Panc1 (cell line): ENCODE results near the gene GRIA2. TPM values are rescaled to one million over a fixed set of nuclear protein-coding genes. Genes with fewer than 3 reads are reported as not detected.

Experiments
- ATAC-seq: fragments of 200-7000 bp; cut with Tn5 transposase; 2 replicates; pipeline ENCODE4 v1.9.1; 2020; ENCODE audit warnings: mild to moderate bottlenecking, moderate library complexity
- BruUV-seq: library from RNA; stranded (reverse); fragments of 400-500 nt; replicated peaks from 2 replicates; lab custom pipeline; 2021; lab: Mats Ljungman, UMichigan
- CTCF ChIA-PET: fragments of 300-600 bp; sonication (Branson Sonifier 250); formaldehyde crosslinking; loops from one replicate; lab custom pipeline; 2022; ENCODE audit warnings: antibody characterized with exemption; lab: Charles Lee
- POLR2A ChIA-PET: fragments of 300-600 bp; sonication (Branson Sonifier 250); formaldehyde crosslinking; loops from one replicate; lab custom pipeline; 2022; ENCODE audit warnings: antibody characterized with exemption; lab: Charles Lee
- DNase-seq: peaks from one replicate; pipeline ENCODE4 v3.0.0-alpha.2; 2010; ENCODE audit warnings: low read depth, low spot score
- H3K27ac ChIP-seq: 2 replicates; pipeline ENCODE4 v1.5.1; 2011; ENCODE audit warnings: mild to moderate bottlenecking, low read length, inconsistent platforms
- H3K27me3 ChIP-seq: fragments of 200-500 bp; sonication (Bioruptor generic); 2 replicates; pipeline ENCODE4 v1.6.0; 2014; ENCODE audit warnings: low read length, inconsistent platforms; ENCODE audit not compliant: control insufficient read depth, insufficient read depth
- H3K36me3 ChIP-seq: fragments of 200-500 bp; sonication (Bioruptor generic); 2 replicates; pipeline ENCODE4 v1.5.1; 2014; ENCODE audit warnings: inconsistent platforms, mild to moderate bottlenecking, low read length, moderate library complexity; ENCODE audit not compliant: control insufficient read depth, insufficient read depth
- H3K4me1 ChIP-seq: 2 replicates; pipeline ENCODE4 v1.5.1; 2011; ENCODE audit warnings: inconsistent platforms, mild to moderate bottlenecking, low read length, moderate library complexity; ENCODE audit not compliant: control insufficient read depth, insufficient read depth
- H3K4me3 ChIP-seq, 2 experiments: 2 replicates each; pipeline ENCODE4 v1.5.1; 2011 to 2012; ENCODE audit warnings: low read depth in 2 of 2, low read length in 2 of 2, mild to moderate bottlenecking in 2 of 2, inconsistent platforms in 1 of 2, moderate library complexity in 1 of 2
- H3K9me3 ChIP-seq: fragments of 200-500 bp; sonication (Bioruptor generic); 2 replicates; pipeline ENCODE4 v1.5.1; 2014; ENCODE audit warnings: low read depth, mild to moderate bottlenecking, inconsistent platforms, low read length, moderate library complexity; ENCODE audit not compliant: control insufficient read depth, insufficient read depth
- CTCF ChIP-seq: fragments of 450-650 bp; IDR thresholded peaks from 2 replicates; pipeline ENCODE4 v1.5.1; 2017; ENCODE audit warnings: mild to moderate bottlenecking
- POLR2AphosphoS5 ChIP-seq: IDR thresholded peaks from 2 replicates; pipeline ENCODE4 v1.6.1; 2012; ENCODE audit warnings: mild to moderate bottlenecking, low read depth, low read length, moderate library complexity
- SIN3A ChIP-seq: IDR thresholded peaks from 2 replicates; pipeline ENCODE4 v1.6.1; 2012; ENCODE audit warnings: low read depth, mild to moderate bottlenecking, low read length, moderate library complexity, borderline replicate concordance; ENCODE audit not compliant: insufficient read depth
- TCF7L2 ChIP-seq: IDR thresholded peaks from 2 replicates; pipeline ENCODE4 v1.6.1; 2011; ENCODE audit warnings: mild to moderate bottlenecking, low read depth, low read length, inconsistent platforms
- in situ Hi-C: cut with HindIII; loops from 2 replicates; pipeline ENCODE4 v1.10.0; 2016; ENCODE audit warnings: low sequenced_read_pairs, low pct_unique_long_range_greater_than_20kb
- intact Hi-C: fragments of 100-400 bp; cut with micrococcal nuclease; formaldehyde crosslinking; loops from one replicate; pipeline ENCODE4 v1.10.0; 2022; ENCODE audit not compliant: unreplicated experiment
- total RNA-seq: library from RNA; stranded (reverse); gene quantifications from one replicate; pipeline ENCODE4 v1.2.1, GENCODE V29; 2021; ENCODE audit not compliant: unreplicated experiment
- TF ChIP-seq, protein P1 (sequence below), 2 experiments: IDR thresholded peaks; 2 replicates each; pipeline ENCODE4 v1.6.1; 2011 to 2012; ENCODE audit warnings: low read depth in 2 of 2, control low read depth in 1 of 2, low read length in 1 of 2, mild to moderate bottlenecking in 1 of 2, moderate library complexity in 1 of 2; ENCODE audit not compliant: insufficient read depth in 1 of 2

GRIA2 gene
- total RNA-seq, 1 experiment from 2014 or later = not detected

DNA sequence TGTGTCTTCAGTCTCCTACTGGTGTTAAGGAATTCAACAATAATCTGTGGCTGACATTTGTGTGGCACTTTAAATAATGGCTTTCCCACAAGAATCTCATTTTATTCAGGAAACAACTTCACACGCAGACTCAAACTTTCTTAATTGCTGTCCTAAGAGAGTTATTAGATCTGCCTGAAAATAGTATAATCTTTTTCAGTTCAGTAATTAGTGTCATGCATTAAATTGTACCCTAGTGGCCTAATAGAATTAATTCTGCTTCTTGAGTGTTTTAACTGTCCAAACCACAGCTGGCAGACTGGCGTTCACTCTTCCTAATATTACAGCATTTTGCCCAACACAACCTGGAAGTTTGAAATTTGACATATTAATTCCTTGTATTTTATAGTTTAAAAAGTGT lies 107.1 kb downstream of the GRIA2 start:
- Histone ChIP-seq H3K27me3 (no peaks in the 10 kb centered on the region), H3K9me3 (no peaks in the 10 kb centered on the region), H3K4me3 (no peak overlapping the region), H3K4me1 (no peaks in the 10 kb centered on the region), H3K27ac (no peak overlapping the region), H3K36me3 (no peaks in the 10 kb centered on the region)
- no peak for TF ChIP-seq TCF7L2
- TF ChIP-seq SIN3A = no peak
- TF ChIP-seq, protein P1, sequence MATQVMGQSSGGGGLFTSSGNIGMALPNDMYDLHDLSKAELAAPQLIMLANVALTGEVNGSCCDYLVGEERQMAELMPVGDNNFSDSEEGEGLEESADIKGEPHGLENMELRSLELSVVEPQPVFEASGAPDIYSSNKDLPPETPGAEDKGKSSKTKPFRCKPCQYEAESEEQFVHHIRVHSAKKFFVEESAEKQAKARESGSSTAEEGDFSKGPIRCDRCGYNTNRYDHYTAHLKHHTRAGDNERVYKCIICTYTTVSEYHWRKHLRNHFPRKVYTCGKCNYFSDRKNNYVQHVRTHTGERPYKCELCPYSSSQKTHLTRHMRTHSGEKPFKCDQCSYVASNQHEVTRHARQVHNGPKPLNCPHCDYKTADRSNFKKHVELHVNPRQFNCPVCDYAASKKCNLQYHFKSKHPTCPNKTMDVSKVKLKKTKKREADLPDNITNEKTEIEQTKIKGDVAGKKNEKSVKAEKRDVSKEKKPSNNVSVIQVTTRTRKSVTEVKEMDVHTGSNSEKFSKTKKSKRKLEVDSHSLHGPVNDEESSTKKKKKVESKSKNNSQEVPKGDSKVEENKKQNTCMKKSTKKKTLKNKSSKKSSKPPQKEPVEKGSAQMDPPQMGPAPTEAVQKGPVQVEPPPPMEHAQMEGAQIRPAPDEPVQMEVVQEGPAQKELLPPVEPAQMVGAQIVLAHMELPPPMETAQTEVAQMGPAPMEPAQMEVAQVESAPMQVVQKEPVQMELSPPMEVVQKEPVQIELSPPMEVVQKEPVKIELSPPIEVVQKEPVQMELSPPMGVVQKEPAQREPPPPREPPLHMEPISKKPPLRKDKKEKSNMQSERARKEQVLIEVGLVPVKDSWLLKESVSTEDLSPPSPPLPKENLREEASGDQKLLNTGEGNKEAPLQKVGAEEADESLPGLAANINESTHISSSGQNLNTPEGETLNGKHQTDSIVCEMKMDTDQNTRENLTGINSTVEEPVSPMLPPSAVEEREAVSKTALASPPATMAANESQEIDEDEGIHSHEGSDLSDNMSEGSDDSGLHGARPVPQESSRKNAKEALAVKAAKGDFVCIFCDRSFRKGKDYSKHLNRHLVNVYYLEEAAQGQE (IDR thresholded peaks at IDR 0.05; ENCODE audit: insufficient read depth in 1 of 2, low read depth in 2 of 2, low read length in 1 of 2) = no peak
- DNase-seq = no peak
- intact Hi-C loops (no loop called here), in situ Hi-C loops (no loop called here)
- CTCF ChIA-PET = no interaction called here
- no TSS peak for BruUV-seq
- POLR2A ChIA-PET = no interaction called here
- no peak for ATAC-seq

- TF ChIP-seq CTCF (no peak), SIN3A (no peak), TCF7L2 (no peak), POLR2AphosphoS5 (no peak)
- TF ChIP-seq, protein P1 (IDR thresholded peaks at IDR 0.05; ENCODE audit: insufficient read depth in 1 of 2, low read depth in 2 of 2, low read length in 1 of 2) = no peak
- no TSS peak for BruUV-seq
- H3K4me1 ChIP-seq = no peaks in the 10 kb centered on the region
- H3K27ac ChIP-seq = no peak overlapping the region
- in situ Hi-C loops (no loop called here), intact Hi-C loops (no loop called here)
- POLR2A ChIA-PET = no interaction called here
- no peak overlapping the region for H3K4me3 ChIP-seq
- ATAC-seq (no peak), DNase-seq (no peak)
- no peaks in the 10 kb centered on the region for H3K9me3 ChIP-seq
- no peaks in the 10 kb centered on the region for H3K27me3 ChIP-seq
- no peaks in the 10 kb centered on the region for H3K36me3 ChIP-seq
- CTCF ChIA-PET = no interaction called here
Measured at GRCh38 chr4:157357887-157358286, 137.4 kb downstream of the GRIA2 start.
